Spleen (tissue), 11 donors: ENCODE measurements around the gene RIIAD1. TPM values are rescaled to one million over a fixed set of nuclear protein-coding genes. Genes with fewer than 3 reads are reported as not detected.

Source experiments
- DNase-seq: peaks from one replicate; pipeline ENCODE4 v3.0.0-alpha.2; 2020
- H3K27ac ChIP-seq, 8 donors: fragments of 200-600 bp; sonication (generic) in 7 of 8; 1 replicate in 4 of 8; 2 replicates in 4 of 8; pipeline versions ENCODE4 v1.5.0 to v1.8.0; 2016 to 2021; ENCODE audit warnings: inconsistent platforms in 4 of 8, mild to moderate bottlenecking in 4 of 8, moderate library complexity in 1 of 8
- H3K27me3 ChIP-seq, 7 donors: fragments of 200-600 bp; sonication (generic) in 6 of 7; replicated peaks in 1 of 7; 1 replicate in 4 of 7; 2 replicates in 3 of 7; pipeline versions ENCODE4 v1.5.0 to v1.8.0; 2016 to 2021; ENCODE audit warnings: inconsistent platforms in 3 of 7, mild to moderate bottlenecking in 1 of 7
- H3K36me3 ChIP-seq, 6 donors: fragments of 200-600 bp; sonication (generic) in 5 of 6; 1 replicate in 4 of 6; 2 replicates in 2 of 6; pipeline versions ENCODE4 v1.5.0 to v1.8.0; 2016 to 2021; ENCODE audit warnings: inconsistent platforms in 2 of 6
- H3K4me1 ChIP-seq, 6 donors: fragments of 200-600 bp; sonication (generic) in 5 of 6; 1 replicate in 3 of 6; 2 replicates in 3 of 6; pipeline versions ENCODE4 v1.5.0 to v1.8.0; 2016 to 2021; ENCODE audit warnings: inconsistent platforms in 3 of 6
- H3K4me3 ChIP-seq, 8 donors: fragments of 200-600 bp; sonication (generic) in 7 of 8; 1 replicate in 4 of 8; 2 replicates in 4 of 8; pipeline versions ENCODE4 v1.5.0 to v1.8.0; 2016 to 2021; ENCODE audit warnings: inconsistent platforms in 4 of 8, mild to moderate bottlenecking in 4 of 8, moderate library complexity in 2 of 8
- H3K9me3 ChIP-seq, 8 donors: fragments of 200-600 bp; sonication (generic) in 7 of 8; 1 replicate in 4 of 8; 2 replicates in 4 of 8; pipeline versions ENCODE4 v1.5.0 to v1.8.0; 2016 to 2021; ENCODE audit warnings: inconsistent platforms in 4 of 8
- POLR2A ChIP-seq, 3 donors: fragments of 450-650 bp; IDR thresholded peaks; one replicate each; pipeline ENCODE4 v1.5.1; 2017; ENCODE audit warnings: antibody characterized with exemption in 3 of 3, mild to moderate bottlenecking in 1 of 3
- POLR2AphosphoS5 ChIP-seq, 3 donors: sonication (generic); formaldehyde crosslinking; IDR thresholded peaks; one replicate each; pipeline ENCODE4 v1.5.1; 2017; ENCODE audit warnings: antibody characterized with exemption in 3 of 3
- WGBS, 5 donors: extraction: QIAGEN DNeasy Blood & Tissue Kit in 3 of 5; methylation state at CpG; one replicate each; pipeline versions ENCODE4 v1.1.5 to v1.1.7; 2013 to 2018; 5-methylcytosine and 5-hydroxymethylcytosine counted together
- intact Hi-C: fragments of 100-400 bp; cut with DNase I; formaldehyde crosslinking; loops from one replicate; pipeline ENCODE4 v1.15.0; 2023; ENCODE audit warnings: low total_unique reads
- polyA plus RNA-seq, 3 donors: library from polyadenylated mRNA; stranded (reverse); fragments of 200-250 nt; gene quantifications; one replicate each; pipeline ENCODE4 v1.2.1, GENCODE V29; 2013
- total RNA-seq, 7 donors: library from RNA; depleted of rRNA in 3 of 7; stranded (reverse); fragments of >200 nt in 3 of 7; fragmentation: NEBNext Ultra II Directional in 4 of 7; extraction: Animal tissue kit (Norgen Biotek cat#: 25700) in 4 of 7; gene quantifications; one replicate each; pipeline versions ENCODE4 v1.1.0 to v1.2.1, GENCODE V29; 2016 to 2021
- TF ChIP-seq, protein P1 (sequence below), 11 experiments: fragments of 200-600 bp in 7 of 11; fragments of 450-650 bp in 4 of 11; sonication (generic) in 4 of 11; IDR thresholded peaks in 8 of 11; conservative IDR thresholded peaks in 3 of 11; 1 replicate in 7 of 11; 2 replicates in 4 of 11; pipeline versions ENCODE4 v1.4.0 to v1.8.0; 2016 to 2021; ENCODE audit warnings: antibody characterized with exemption in 11 of 11, inconsistent platforms in 4 of 11, mild to moderate bottlenecking in 1 of 11
- donor health status: healthy with polysubstance abuse.
- donor health status: DM: no; HTN: no; CAD: no; lungs with moderate emphysema.
- donor health status: DM: no; HTN: no; CAD: no.
- donor health status: Bipolar disorder and iron deficiency.
- donor health status: healthy.
- donor health status: DM: no; HTN: no; CAD: no.
- donor health status: DM: yes; HTN: yes; CAD: no.

Gene RIIAD1
- total and polyA plus RNA-seq, 10 donors, result 0.34 TPM; not detected in 9

DNA sequence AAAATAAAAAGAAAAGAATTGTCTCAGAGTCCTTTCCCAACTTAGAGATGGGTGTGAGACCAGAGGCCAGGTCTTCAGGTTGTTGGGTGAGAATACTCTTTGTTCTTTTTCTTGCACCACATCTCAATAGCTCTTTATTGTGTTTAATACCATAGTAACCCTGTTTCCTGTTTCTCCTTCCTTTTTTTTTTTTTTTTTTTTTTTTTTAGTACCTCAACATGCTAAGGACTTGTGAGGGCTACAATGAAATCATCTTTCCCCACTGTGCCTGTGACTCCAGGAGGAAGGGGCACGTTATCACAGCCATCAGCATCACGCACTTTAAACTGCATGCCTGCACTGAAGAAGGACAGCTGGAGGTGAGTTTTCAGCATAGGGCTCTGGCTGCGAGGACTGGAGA is 29.1 kb upstream of the RIIAD1 start:
- H3K27ac ChIP-seq, result peak overlapping the region in 1 of 8 donors; percentile 49
- DNase-seq, result no peak
- TF ChIP-seq, protein P1, sequence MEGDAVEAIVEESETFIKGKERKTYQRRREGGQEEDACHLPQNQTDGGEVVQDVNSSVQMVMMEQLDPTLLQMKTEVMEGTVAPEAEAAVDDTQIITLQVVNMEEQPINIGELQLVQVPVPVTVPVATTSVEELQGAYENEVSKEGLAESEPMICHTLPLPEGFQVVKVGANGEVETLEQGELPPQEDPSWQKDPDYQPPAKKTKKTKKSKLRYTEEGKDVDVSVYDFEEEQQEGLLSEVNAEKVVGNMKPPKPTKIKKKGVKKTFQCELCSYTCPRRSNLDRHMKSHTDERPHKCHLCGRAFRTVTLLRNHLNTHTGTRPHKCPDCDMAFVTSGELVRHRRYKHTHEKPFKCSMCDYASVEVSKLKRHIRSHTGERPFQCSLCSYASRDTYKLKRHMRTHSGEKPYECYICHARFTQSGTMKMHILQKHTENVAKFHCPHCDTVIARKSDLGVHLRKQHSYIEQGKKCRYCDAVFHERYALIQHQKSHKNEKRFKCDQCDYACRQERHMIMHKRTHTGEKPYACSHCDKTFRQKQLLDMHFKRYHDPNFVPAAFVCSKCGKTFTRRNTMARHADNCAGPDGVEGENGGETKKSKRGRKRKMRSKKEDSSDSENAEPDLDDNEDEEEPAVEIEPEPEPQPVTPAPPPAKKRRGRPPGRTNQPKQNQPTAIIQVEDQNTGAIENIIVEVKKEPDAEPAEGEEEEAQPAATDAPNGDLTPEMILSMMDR (IDR thresholded peaks at IDR 0.05 in 8 of 11, conservative IDR thresholded peaks at IDR 0.05 in 3 of 11), result no peak
- no peak for TF ChIP-seq POLR2A (IDR thresholded peaks at IDR 0.05)
- no peak for TF ChIP-seq POLR2AphosphoS5 (IDR thresholded peaks at IDR 0.05)
- WGBS, 5 donors, result 78 to 96% (median 79%) methylated on average over 3 of the region's 3 CpGs
- no peaks in the 10 kb centered on the region for H3K27me3 ChIP-seq
- no peak overlapping the region for H3K4me3 ChIP-seq
- no peaks in the 10 kb centered on the region for H3K9me3 ChIP-seq
- H3K4me1 ChIP-seq, result peaks cover 0 to 19% (median 3%) of the 10 kb centered on the region in 6 donors
- H3K36me3 ChIP-seq, result peaks cover 0 to 91% (median 40%) of the 10 kb centered on the region in 6 donors
- intact Hi-C loops, result no loop called here

DNA sequence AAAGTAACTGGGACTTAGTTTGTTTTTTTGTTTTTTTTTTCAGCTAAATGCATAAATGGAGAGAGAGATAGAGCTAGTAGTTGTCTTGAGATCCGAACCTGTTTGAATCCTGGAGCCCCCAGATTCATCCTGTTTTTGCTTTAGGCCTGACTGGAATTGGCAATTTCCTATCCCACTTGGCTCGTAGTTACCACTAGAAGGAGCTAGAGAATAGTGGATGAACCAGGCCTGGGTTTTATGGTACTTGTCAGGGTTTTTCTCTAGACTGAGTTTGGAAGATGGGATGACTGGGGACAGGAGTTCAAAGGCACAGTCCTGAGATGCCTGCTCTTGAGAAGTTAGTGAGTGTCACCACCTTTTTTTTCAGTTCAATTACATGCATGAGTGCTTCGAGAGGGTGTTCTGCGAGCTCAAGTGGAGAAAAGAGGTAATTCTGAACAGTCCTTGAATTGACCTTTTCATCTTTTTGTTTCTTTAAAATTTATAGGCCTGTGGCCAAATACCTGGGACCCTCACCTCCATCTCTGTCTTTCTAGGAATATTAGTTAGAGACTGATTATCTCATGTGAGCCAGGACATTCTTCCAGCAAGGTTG is 28.2 kb upstream of the RIIAD1 start:
- WGBS, 5 donors, result 78 to 87% (median 83%) methylated on average over 4 of the region's 4 CpGs
- no peaks in the 10 kb centered on the region for H3K9me3 ChIP-seq
- no peak for DNase-seq
- intact Hi-C loops, result no loop called here
- peaks cover 0 to 91% (median 49%) of the 10 kb centered on the region in 6 donors for H3K36me3 ChIP-seq
- TF ChIP-seq, protein P1 (IDR thresholded peaks at IDR 0.05 in 8 of 11, conservative IDR thresholded peaks at IDR 0.05 in 3 of 11), result peak in 6 of 11 experiments; percentile 17 to 30 (median 28)
- TF ChIP-seq POLR2AphosphoS5 (IDR thresholded peaks at IDR 0.05), result no peak
- peaks cover 0 to 19% (median 3%) of the 10 kb centered on the region in 6 donors for H3K4me1 ChIP-seq
- H3K27me3 ChIP-seq, result no peaks in the 10 kb centered on the region
- no peak overlapping the region for H3K27ac ChIP-seq
- no peak overlapping the region for H3K4me3 ChIP-seq

DNA sequence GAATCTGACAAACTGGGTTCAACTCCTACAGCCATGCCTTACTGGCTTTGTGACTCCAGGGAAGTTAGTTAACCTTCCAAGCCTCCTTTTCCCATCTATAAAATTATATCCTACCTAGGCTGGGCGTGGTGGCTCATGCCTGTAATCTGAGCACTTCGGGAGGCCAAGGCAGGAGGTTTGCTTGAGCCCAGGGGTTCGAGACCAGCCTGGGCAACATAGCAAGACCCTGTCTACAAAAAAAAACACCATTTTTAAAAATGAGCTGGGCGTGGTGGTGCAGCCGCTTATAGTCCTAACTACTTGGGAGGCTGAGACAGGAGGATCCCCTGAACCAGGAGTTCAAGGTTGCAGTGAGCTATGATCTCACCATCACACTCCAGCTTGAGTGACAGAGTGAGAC is 19.8 kb upstream of the RIIAD1 start:
- Histone ChIP-seq H3K4me3 (no peak overlapping the region), H3K27ac (no peak overlapping the region), H3K27me3 (no peaks in the 10 kb centered on the region), H3K36me3 (peaks cover 4 to 58% (median 46%) of the 10 kb centered on the region in 6 donors), H3K9me3 (no peaks in the 10 kb centered on the region), H3K4me1 (peaks cover 0 to 10% (median 4%) of the 10 kb centered on the region in 6 donors)
- TF ChIP-seq POLR2A (IDR thresholded peaks at IDR 0.05), result no peak
- TF ChIP-seq, protein P1 (IDR thresholded peaks at IDR 0.05 in 8 of 11, conservative IDR thresholded peaks at IDR 0.05 in 3 of 11), result no peak
- TF ChIP-seq POLR2AphosphoS5 (IDR thresholded peaks at IDR 0.05), result no peak
- intact Hi-C loops, result no loop called here
- WGBS, 5 donors, result 92 to 98% (median 95%) methylated on average over 5 of the region's 5 CpGs
- no peak for DNase-seq

DNA sequence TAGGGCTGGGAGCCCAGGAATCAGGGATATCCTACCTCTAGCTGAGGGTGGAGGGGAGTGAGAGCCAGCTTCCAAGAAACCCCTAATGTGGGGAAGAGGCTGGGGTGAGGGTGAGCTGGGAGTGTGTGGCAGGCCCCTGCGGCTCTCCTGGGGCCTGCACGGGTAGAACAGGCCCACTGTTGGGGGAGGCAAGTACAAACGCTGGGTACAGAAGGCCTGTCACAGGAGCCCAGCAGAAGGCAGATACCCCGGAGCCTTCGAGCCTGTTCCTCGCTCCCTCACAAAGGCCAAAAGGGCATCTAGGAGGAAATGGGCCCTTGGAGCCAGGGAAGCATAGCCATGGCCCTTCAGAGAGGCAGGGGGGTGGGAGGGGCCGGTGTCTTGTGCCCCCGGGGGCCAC is 18.4 kb upstream of the RIIAD1 start:
- TF ChIP-seq POLR2AphosphoS5 (IDR thresholded peaks at IDR 0.05), result no peak
- no peak for TF ChIP-seq POLR2A (IDR thresholded peaks at IDR 0.05)
- TF ChIP-seq, protein P1 (IDR thresholded peaks at IDR 0.05 in 8 of 11, conservative IDR thresholded peaks at IDR 0.05 in 3 of 11), result no peak
- intact Hi-C loops, result no loop called here
- H3K4me1 ChIP-seq, result peaks cover 0 to 10% (median 4%) of the 10 kb centered on the region in 6 donors
- no peaks in the 10 kb centered on the region for H3K27me3 ChIP-seq
- peaks cover 4 to 43% (median 33%) of the 10 kb centered on the region in 6 donors for H3K36me3 ChIP-seq
- H3K9me3 ChIP-seq, result no peaks in the 10 kb centered on the region
- DNase-seq, result no peak
- 34 to 51% (median 42%) methylated on average over 3 to 8 of the region's 8 CpGs for WGBS, 5 donors
- H3K4me3 ChIP-seq, result no peak overlapping the region
- H3K27ac ChIP-seq, result no peak overlapping the region
